22Rv1 (cell line): ENCODE results near the gene CELF2.

Experiments
- CTCF ChIP-seq: fragments of 450-650 bp; IDR thresholded peaks from 2 replicates; pipeline ENCODE4 v1.5.1; 2017; ENCODE audit warnings: mild to moderate bottlenecking
- ZFX ChIP-seq: fragments of 450-650 bp; IDR thresholded peaks from 2 replicates; pipeline ENCODE4 v1.6.1; 2017; ENCODE audit warnings: antibody characterized with exemption, borderline replicate concordance

DNA sequence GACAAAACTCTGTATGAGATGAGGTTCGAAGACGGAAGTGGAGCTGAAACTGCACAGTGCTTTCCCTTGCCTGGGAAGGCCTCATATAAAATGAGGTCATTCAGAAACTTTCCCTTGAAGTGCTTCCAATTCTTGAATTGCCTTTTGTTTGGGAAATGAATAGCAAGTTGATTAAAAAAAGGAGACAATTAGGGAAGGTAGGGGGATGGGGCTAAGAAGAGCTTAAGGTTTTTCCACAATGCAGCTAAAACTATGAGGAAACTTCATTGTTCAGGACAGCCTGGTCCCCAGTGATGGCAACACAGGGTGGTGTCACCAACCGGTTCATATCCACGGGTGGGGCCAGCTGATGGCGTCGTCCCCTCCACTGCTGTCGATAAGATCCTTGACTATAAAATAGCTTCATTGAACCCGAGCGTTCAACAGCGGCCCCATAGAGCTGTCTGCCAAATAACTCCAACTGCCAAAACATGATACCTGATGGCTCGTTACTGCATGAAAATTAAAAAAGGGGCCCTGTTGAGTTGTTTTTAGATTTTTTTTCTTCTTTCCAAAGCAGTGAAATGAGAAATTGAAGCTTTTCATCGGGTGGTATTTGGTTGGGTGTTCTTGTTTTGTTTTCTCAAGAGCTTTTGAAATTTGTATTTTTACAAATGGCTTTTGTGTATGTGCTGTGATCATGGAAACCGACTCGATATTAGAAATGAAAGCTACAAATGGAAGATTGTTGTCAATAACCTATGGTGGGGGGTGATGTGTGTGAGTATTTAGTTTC lies 2.8 kb upstream of the CELF2 start:
- TF ChIP-seq CTCF (no peak), ZFX (no peak)
